C4-2B (cell line): ENCODE measurements around the gene GLIPR1L2.
"Not testable (repeated sequence)": the region's sequence is repeated elsewhere in the genome, so short reads cannot be mapped to it uniquely, and the experiment has no call there.

Experiments
- H3K27ac ChIP-seq: fragments of 450-650 bp; 2 replicates; pipeline ENCODE4 v1.5.1; 2017
- ZFX ChIP-seq: fragments of 450-650 bp; IDR thresholded peaks from 2 replicates; pipeline ENCODE4 v1.6.1; 2017
- TF ChIP-seq, protein P1 (sequence below): fragments of 450-650 bp; conservative IDR thresholded peaks from 2 replicates; pipeline ENCODE4 v1.5.1; 2017; ENCODE audit warnings: mild to moderate bottlenecking

GLIPR1L2 gene

DNA sequence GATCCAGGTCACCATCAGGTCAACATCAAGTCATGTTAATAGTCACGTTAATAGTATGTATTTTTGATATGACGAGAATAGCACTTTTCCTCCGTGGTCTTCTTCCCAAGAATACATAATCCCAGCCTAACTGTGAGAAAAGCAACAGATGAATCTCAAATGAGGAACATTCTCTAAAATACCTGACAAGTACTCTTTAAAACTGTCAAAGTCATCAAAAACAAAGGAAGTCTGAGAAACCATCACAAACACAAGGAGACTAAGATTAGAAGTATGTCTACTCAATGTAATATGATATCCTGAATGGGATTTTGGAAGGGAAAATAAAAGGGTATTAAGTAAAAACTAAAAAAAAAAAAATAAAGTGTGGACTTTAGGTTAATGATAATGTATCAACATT lies 52.8 kb downstream of the GLIPR1L2 start:
- H3K27ac ChIP-seq = no peak overlapping the region
- TF ChIP-seq, protein P1, sequence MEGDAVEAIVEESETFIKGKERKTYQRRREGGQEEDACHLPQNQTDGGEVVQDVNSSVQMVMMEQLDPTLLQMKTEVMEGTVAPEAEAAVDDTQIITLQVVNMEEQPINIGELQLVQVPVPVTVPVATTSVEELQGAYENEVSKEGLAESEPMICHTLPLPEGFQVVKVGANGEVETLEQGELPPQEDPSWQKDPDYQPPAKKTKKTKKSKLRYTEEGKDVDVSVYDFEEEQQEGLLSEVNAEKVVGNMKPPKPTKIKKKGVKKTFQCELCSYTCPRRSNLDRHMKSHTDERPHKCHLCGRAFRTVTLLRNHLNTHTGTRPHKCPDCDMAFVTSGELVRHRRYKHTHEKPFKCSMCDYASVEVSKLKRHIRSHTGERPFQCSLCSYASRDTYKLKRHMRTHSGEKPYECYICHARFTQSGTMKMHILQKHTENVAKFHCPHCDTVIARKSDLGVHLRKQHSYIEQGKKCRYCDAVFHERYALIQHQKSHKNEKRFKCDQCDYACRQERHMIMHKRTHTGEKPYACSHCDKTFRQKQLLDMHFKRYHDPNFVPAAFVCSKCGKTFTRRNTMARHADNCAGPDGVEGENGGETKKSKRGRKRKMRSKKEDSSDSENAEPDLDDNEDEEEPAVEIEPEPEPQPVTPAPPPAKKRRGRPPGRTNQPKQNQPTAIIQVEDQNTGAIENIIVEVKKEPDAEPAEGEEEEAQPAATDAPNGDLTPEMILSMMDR = no peak
- TF ChIP-seq ZFX = no peak

DNA sequence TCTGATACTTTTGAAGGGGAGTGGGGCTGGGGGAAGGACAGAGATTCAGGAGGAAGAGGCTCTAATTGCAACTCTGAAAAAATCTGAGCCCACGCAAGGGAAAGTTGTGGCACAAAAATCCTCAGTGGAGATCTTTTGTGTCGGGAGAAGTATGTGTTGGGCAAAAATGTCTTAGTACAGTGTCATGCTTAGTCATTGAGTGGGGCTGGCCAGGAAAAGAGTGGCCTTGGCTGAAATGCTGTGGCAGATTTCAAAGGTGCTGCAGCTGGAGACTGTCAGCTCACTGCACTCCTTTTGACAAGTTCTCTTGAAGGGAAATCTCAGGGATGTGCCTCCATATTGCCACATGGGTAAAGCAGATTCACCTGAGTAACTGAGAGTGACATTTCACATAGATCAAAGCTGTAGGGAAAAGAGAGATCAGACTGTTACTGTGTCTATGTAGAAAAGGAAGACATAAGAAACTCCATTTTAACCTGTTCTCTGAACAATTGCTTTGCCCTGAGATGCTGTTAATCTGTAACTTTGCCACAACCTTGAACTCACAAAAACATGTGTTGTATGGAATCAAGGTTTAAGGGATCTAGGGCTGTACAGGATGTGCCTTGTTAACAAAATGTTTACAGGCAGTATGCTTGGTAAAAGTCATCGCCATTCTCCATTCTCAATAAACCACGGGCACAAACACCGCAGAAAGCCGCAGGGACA lies 53.7 kb downstream of the GLIPR1L2 start:
- no peak for TF ChIP-seq ZFX
- TF ChIP-seq, protein P1 = no peak
- no peak overlapping the region for H3K27ac ChIP-seq

DNA sequence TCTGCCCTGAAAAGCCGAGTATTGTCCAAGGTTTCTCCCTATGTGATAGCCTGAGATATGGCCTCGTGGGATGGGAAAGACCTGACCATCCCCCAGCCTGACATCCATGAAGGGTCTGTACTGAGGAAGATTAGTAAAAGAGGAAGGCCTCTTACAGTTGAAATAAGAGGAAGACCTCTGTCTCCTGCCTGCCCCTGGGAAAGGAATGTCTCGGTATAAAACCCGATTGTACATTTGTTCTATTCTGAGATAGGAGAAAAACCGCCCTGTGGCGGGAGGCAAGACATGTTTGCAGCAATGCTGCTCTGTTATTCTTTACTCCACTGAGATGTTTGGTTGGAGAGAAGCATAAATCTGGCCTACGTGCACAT lies 54.2 kb downstream of the GLIPR1L2 start:
- not testable (repeated sequence) for H3K27ac ChIP-seq

DNA sequence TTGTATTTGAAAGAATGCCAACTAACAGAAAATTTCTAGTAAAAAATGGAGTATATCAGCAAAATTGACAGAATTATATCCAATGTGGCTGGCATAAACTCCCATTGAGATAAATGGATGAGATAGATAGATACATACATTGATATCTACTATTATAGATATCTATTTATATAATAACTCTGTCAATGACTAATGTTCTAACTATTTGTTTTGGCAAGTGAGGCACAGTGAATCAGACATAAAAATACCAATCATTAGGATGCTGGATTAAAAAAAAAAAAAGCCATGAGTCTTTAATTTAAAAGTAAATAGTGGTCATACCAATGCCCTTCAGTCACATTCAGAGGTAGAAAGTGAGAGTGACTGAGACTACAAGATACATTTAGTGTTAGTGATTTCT lies 56.0 kb downstream of the GLIPR1L2 start:
- TF ChIP-seq ZFX = no peak
- TF ChIP-seq, protein P1 = no peak
- no peak overlapping the region for H3K27ac ChIP-seq

DNA sequence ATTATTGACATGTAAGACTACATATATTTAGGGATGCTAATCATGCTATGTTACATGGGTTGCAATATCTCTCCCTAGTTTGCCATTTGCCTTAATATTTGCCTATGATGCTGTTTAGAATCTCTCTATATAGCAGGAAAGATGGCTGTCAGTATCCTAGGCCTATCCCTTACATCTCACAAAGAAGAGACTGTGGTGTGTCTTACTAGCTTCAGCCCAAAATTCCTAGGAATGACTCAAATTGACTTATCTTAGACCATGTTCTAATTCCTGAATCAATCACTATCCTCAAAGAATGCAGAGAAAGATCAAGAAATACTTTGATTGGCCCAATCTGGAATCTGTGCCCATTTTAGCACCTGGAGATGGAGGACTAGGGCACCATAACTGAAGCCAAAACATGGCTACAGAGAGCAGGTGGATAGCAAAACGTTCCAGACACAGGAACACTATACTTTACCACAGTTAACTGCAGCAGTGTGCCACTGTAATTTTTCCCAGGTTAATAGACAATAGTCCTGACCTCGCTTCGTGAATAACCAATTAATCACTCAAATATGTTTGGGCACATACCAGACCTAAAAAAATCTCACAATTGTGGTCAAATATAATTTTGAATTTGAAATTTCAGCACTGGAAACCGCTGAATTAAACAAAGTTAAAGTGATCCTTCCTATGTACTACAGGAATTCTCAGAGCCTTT lies 57.0 kb downstream of the GLIPR1L2 start:
- TF ChIP-seq ZFX = no peak
- TF ChIP-seq, protein P1 = no peak
- H3K27ac ChIP-seq = no peak overlapping the region

DNA sequence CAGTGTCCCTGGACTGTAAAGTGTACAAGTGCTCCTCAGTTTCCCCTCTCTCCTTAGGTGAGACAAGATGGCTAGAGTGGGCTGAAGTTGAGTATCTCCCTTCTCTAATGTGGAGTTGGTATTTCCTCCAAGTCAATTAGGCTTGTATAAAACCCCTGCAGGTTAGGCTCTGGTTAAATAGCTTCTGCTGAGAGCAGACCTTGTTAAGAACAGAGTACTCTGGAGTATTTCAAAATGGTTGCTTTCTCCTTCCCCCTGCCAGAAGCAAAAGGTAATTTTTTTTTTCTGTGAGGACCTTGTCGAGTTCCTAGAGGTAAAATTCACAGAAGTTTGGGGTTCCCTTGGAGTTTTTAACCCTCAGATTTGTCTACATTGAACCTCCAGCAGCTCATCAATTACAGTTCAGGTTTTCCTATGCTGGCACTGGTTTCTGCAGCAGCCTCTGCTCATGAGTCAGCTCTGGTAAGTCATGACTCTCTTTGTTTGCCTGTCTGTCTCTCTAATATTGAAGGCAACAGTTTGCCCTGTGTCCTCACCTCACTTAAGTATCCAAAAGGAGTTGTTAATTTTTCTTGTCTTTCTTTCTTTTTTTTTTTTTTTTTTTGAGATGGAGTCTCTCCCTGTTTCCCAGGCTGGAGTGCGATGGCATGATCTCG lies 61.9 kb downstream of the GLIPR1L2 start:
- TF ChIP-seq, protein P1 = no peak
- TF ChIP-seq ZFX = no peak
- no peak overlapping the region for H3K27ac ChIP-seq

DNA sequence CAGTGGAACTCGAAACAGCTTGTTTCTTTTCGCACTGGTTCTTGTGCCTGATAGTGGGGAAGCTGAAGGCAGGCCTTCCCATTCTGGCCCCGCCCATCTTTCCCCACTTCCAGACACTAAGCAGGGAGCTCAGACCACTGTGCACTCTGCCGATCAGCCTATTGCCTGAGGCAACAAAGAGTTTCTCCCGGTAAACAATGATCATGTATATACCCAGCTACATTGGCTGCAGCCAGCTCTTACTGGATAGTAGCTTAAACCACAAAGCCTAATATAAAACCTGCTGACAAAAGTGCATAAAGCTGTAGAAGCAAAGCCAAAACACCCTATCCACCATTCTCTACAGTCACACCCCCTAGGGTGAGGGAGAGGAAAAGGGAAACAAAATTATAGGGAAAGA lies 65.0 kb downstream of the GLIPR1L2 start:
- TF ChIP-seq, protein P1 = no peak
- no peak for TF ChIP-seq ZFX
- no peak overlapping the region for H3K27ac ChIP-seq
